HG03457 (cell line): ENCODE results near the gene NIN.
"Not testable (repeated sequence)": the region's sequence is repeated elsewhere in the genome, so short reads cannot be mapped to it uniquely, and the experiment has no call there.

Experiments
- ATAC-seq: cut with Tn5 transposase; IDR thresholded peaks from one replicate; pipeline ENCODE4 v1.9.1; 2021; ENCODE audit warnings: moderate number of reproducible peaks; ENCODE audit not compliant: unreplicated experiment

The NIN gene

GRCh38 chr14:50719911-50720759 lies 110.8 kb downstream of the NIN start:
- no peak for ATAC-seq

- ATAC-seq: no peak
These were observed 112.0 kb downstream of the NIN start for GRCh38 chr14:50718949-50719348.

- no peak for ATAC-seq
These were observed 113.2 kb downstream of the NIN start for GRCh38 chr14:50717811-50718210.

GRCh38 chr14:50714450-50715073 lies 116.4 kb downstream of the NIN start:
- no peak for ATAC-seq

GRCh38 chr14:50711043-50711442 lies 119.9 kb downstream of the NIN start:
- no peak for ATAC-seq

- no peak for ATAC-seq
These were observed 125.9 kb downstream of the NIN start for GRCh38 chr14:50705026-50705593.

- ATAC-seq: no peak
These were observed 126.4 kb downstream of the NIN start for GRCh38 chr14:50704454-50705010.

- ATAC-seq: no peak
These were observed 133.2 kb downstream of the NIN start for GRCh38 chr14:50697659-50698290.

- not testable (repeated sequence) for ATAC-seq
These were observed 136.7 kb downstream of the NIN start for GRCh38 chr14:50694260-50694659.

GRCh38 chr14:50688875-50689274 lies 142.1 kb downstream of the NIN start:
- no peak for ATAC-seq

- ATAC-seq: no peak
These were observed 151.3 kb downstream of the NIN start for GRCh38 chr14:50679674-50680073.

GRCh38 chr14:50678163-50678562 lies 152.8 kb downstream of the NIN start:
- ATAC-seq: no peak

- ATAC-seq: no peak
These were observed 153.4 kb downstream of the NIN start for GRCh38 chr14:50677527-50678063.

- ATAC-seq: no peak
These were observed 154.0 kb downstream of the NIN start for GRCh38 chr14:50676814-50677516.

- ATAC-seq: no peak
These were observed 155.4 kb downstream of the NIN start for GRCh38 chr14:50675597-50675996.

- no peak for ATAC-seq
These were observed 160.1 kb downstream of the NIN start for GRCh38 chr14:50670866-50671256.

GRCh38 chr14:50670196-50670865 lies 160.6 kb downstream of the NIN start:
- no peak for ATAC-seq
